Suprapubic skin (tissue), 4 donors: ENCODE data around the gene USP40. TPM values are rescaled to one million over a fixed set of nuclear protein-coding genes. Genes with fewer than 3 reads are reported as not detected.
"Not testable (repeated sequence)": the region's sequence is repeated elsewhere in the genome, so short reads cannot be mapped to it uniquely, and the experiment has no call there.

ENCODE experiments used
- DNase-seq, 2 donors: peaks; one replicate each; pipeline ENCODE4 v3.0.0-alpha.2; 2019; ENCODE audit warnings: low spot score in 2 of 2
- H3K27ac ChIP-seq: fragments of 200-600 bp; sonication (generic); one replicate; pipeline ENCODE4 v1.5.1; 2019
- H3K27me3 ChIP-seq: fragments of 200-600 bp; sonication (generic); one replicate; pipeline ENCODE4 v1.5.1; 2019
- H3K36me3 ChIP-seq: fragments of 200-600 bp; sonication (generic); one replicate; pipeline ENCODE4 v1.5.1; 2019
- H3K4me1 ChIP-seq: fragments of 200-600 bp; sonication (generic); one replicate; pipeline ENCODE4 v1.5.1; 2019
- H3K4me3 ChIP-seq: fragments of 200-600 bp; sonication (generic); one replicate; pipeline ENCODE4 v1.5.1; 2019; ENCODE audit warnings: mild to moderate bottlenecking
- H3K9me3 ChIP-seq: fragments of 200-600 bp; sonication (generic); one replicate; pipeline ENCODE4 v1.5.1; 2019
- CTCF ChIP-seq, 2 donors: fragments of 200-600 bp in 1 of 2; fragments of 450-650 bp in 1 of 2; sonication (generic) in 1 of 2; IDR thresholded peaks; one replicate each; pipeline ENCODE4 v1.5.1; 2016 to 2019; ENCODE audit warnings: antibody characterized with exemption in 2 of 2, mild to moderate bottlenecking in 1 of 2, moderate library complexity in 1 of 2
- EP300 ChIP-seq: sonication (generic); formaldehyde crosslinking; IDR thresholded peaks from one replicate; pipeline ENCODE4 v1.6.1; 2017; ENCODE audit warnings: antibody characterized with exemption
- POLR2A ChIP-seq, 2 donors: fragments of 450-650 bp; IDR thresholded peaks; one replicate each; pipeline ENCODE4 v1.6.1; 2017; ENCODE audit warnings: antibody characterized with exemption in 2 of 2, mild to moderate bottlenecking in 2 of 2, moderate library complexity in 2 of 2
- POLR2AphosphoS5 ChIP-seq, 3 donors: sonication (generic); formaldehyde crosslinking; IDR thresholded peaks; one replicate each; pipeline ENCODE4 v1.6.1; 2017; ENCODE audit warnings: antibody characterized with exemption in 3 of 3
- WGBS: methylation state at CpG from one replicate; pipeline ENCODE4 v1.1.5; 2018; 5-methylcytosine and 5-hydroxymethylcytosine counted together
- total RNA-seq, 4 donors: library from RNA; depleted of rRNA; stranded (reverse); fragments of >200 nt; gene quantifications; one replicate each; pipeline ENCODE4 v1.1.0, GENCODE V29; 2016

Gene USP40
- total RNA-seq, 4 donors from 2014 or later: 16.2 to 125 (median 40.1) TPM

GRCh38 chr2:233602076-233602475 lies 35.5 kb upstream of the USP40 start:
- Histone ChIP-seq H3K27me3 (no peaks in the 10 kb centered on the region), H3K36me3 (no peaks in the 10 kb centered on the region), H3K4me1 (no peaks in the 10 kb centered on the region), H3K4me3 (no peak overlapping the region), H3K27ac (no peak overlapping the region), H3K9me3 (no peaks in the 10 kb centered on the region)
- DNase-seq: no peak
- no peak for TF ChIP-seq EP300
- TF ChIP-seq CTCF (IDR thresholded peaks at IDR 0.05): no peak
- no peak for TF ChIP-seq POLR2A (IDR thresholded peaks at IDR 0.05)
- no peak for TF ChIP-seq POLR2AphosphoS5 (IDR thresholded peaks at IDR 0.05)
- WGBS: 82% methylated on average over 1 of the region's 1 CpG

GRCh38 chr2:233600386-233600785 lies 33.8 kb upstream of the USP40 start:
- H3K9me3 ChIP-seq: no peaks in the 10 kb centered on the region
- no peaks in the 10 kb centered on the region for H3K27me3 ChIP-seq
- H3K36me3 ChIP-seq: no peaks in the 10 kb centered on the region
- WGBS: 58% methylated on average over 2 of the region's 2 CpGs
- TF ChIP-seq POLR2AphosphoS5 (IDR thresholded peaks at IDR 0.05) (no peak), CTCF (IDR thresholded peaks at IDR 0.05) (no peak), EP300 (no peak), POLR2A (IDR thresholded peaks at IDR 0.05) (no peak)
- no peak overlapping the region for H3K27ac ChIP-seq
- H3K4me3 ChIP-seq: no peak overlapping the region
- no peak for DNase-seq
- no peaks in the 10 kb centered on the region for H3K4me1 ChIP-seq

- TF ChIP-seq EP300 (no peak), CTCF (IDR thresholded peaks at IDR 0.05) (no peak), POLR2AphosphoS5 (IDR thresholded peaks at IDR 0.05) (no peak)
- no peak for DNase-seq
- no peaks in the 10 kb centered on the region for H3K27me3 ChIP-seq
- WGBS: 60% methylated on average over 3 of the region's 3 CpGs
- H3K27ac ChIP-seq: no peak overlapping the region
- H3K4me1 ChIP-seq: no peaks in the 10 kb centered on the region
- no peak overlapping the region for H3K4me3 ChIP-seq
- H3K36me3 ChIP-seq: no peaks in the 10 kb centered on the region
- H3K9me3 ChIP-seq: no peaks in the 10 kb centered on the region
Observed at GRCh38 chr2:233598952-233599351, 32.4 kb upstream of the USP40 start.

- no peak for DNase-seq
- Histone ChIP-seq H3K27ac (no peak overlapping the region), H3K4me1 (no peaks in the 10 kb centered on the region), H3K4me3 (no peak overlapping the region), H3K9me3 (no peaks in the 10 kb centered on the region), H3K36me3 (no peaks in the 10 kb centered on the region), H3K27me3 (no peaks in the 10 kb centered on the region)
- TF ChIP-seq EP300: no peak
- TF ChIP-seq CTCF (IDR thresholded peaks at IDR 0.05): no peak
- TF ChIP-seq POLR2AphosphoS5 (IDR thresholded peaks at IDR 0.05): no peak
- no peak for TF ChIP-seq POLR2A (IDR thresholded peaks at IDR 0.05)
- 42% methylated on average over 1 of the region's 1 CpG for WGBS
Observed at GRCh38 chr2:233597522-233597921, 30.9 kb upstream of the USP40 start.

GRCh38 chr2:233593201-233593600 lies 26.6 kb upstream of the USP40 start:
- Histone ChIP-seq H3K36me3 (no peaks in the 10 kb centered on the region), H3K27ac (no peak overlapping the region), H3K4me1 (no peaks in the 10 kb centered on the region), H3K4me3 (no peak overlapping the region), H3K27me3 (peaks cover 3% of the 10 kb centered on the region), H3K9me3 (no peaks in the 10 kb centered on the region)
- WGBS: 84% methylated on average over 8 of the region's 8 CpGs
- no peak for TF ChIP-seq POLR2A (IDR thresholded peaks at IDR 0.05)
- no peak for TF ChIP-seq CTCF (IDR thresholded peaks at IDR 0.05)
- no peak for TF ChIP-seq POLR2AphosphoS5 (IDR thresholded peaks at IDR 0.05)
- no peak for TF ChIP-seq EP300
- no peak for DNase-seq

- H3K4me1 ChIP-seq, DNase-seq, H3K27me3 ChIP-seq, H3K36me3 ChIP-seq, H3K27ac ChIP-seq, H3K4me3 ChIP-seq, H3K9me3 ChIP-seq: not testable (repeated sequence)
- WGBS: 80% methylated on average over 1 of the region's 1 CpG
Observed at GRCh38 chr2:233592706-233593105, 26.1 kb upstream of the USP40 start.
